ENCODE data around the gene LBHD1. TPM values are rescaled to one million over a fixed set of nuclear protein-coding genes. Genes with fewer than 3 reads are reported as not detected.

LBHD1 gene
- total RNA-seq, 1 donor, result 7.6 TPM

DNA sequence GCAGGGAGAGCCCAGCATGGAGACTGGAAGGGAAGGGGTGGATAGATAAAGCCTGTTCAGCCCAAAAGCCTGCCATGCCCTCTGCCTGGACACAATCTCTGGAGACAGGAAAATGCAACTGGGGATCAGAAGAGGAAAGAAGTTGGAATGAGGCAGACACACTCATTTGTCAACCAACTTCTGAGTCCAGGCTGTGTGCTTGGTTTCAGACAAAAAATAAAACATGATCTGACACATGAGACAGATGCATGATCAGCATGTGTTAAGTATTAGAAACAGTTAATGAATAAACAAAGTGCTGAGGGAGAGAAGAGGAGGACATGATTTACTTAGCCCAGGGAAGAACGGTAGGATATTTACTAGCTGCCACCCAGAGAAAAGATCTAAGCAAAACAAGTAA is 16.4 kb upstream of the LBHD1 start:
- Histone ChIP-seq H3K79me2 (ENCODE audit: insufficient read depth, low read length) (no peaks in the 10 kb centered on the region), H3K9me3 (ENCODE audit: low read depth, low read length) (no peaks in the 10 kb centered on the region), H3K27me3 (ENCODE audit: insufficient read depth, low read length) (no peaks in the 10 kb centered on the region), H3K4me1 (ENCODE audit: insufficient read depth, low read length) (peaks cover 11% of the 10 kb centered on the region), H3K36me3 (ENCODE audit: insufficient read depth, low read length) (peaks cover 32% of the 10 kb centered on the region), H2AFZ (ENCODE audit: low read length) (no peak overlapping the region), H4K20me1 (ENCODE audit: insufficient read depth, low read length) (no peaks in the 10 kb centered on the region), H3K27ac (ENCODE audit: low read depth, low read length) (no peak overlapping the region), H3K4me3 (ENCODE audit: insufficient read depth, low read length) (no peak overlapping the region), H3K4me2 (ENCODE audit: insufficient read depth, low read length) (no peak overlapping the region)
- peak; percentile 86 for DNase-seq (ENCODE audit: insufficient read length, low spot score, missing footprints)
- TF ChIP-seq, protein P1, sequence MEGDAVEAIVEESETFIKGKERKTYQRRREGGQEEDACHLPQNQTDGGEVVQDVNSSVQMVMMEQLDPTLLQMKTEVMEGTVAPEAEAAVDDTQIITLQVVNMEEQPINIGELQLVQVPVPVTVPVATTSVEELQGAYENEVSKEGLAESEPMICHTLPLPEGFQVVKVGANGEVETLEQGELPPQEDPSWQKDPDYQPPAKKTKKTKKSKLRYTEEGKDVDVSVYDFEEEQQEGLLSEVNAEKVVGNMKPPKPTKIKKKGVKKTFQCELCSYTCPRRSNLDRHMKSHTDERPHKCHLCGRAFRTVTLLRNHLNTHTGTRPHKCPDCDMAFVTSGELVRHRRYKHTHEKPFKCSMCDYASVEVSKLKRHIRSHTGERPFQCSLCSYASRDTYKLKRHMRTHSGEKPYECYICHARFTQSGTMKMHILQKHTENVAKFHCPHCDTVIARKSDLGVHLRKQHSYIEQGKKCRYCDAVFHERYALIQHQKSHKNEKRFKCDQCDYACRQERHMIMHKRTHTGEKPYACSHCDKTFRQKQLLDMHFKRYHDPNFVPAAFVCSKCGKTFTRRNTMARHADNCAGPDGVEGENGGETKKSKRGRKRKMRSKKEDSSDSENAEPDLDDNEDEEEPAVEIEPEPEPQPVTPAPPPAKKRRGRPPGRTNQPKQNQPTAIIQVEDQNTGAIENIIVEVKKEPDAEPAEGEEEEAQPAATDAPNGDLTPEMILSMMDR (IDR thresholded peaks at IDR 0.05; ENCODE audit: extremely low read depth, low read depth, low read length), result no peak

GRCh38 chr11:62687508-62688396 is 15.7 kb upstream of the LBHD1 start:
- Histone ChIP-seq H3K9me3 (ENCODE audit: low read depth, low read length) (no peaks in the 10 kb centered on the region), H3K4me1 (ENCODE audit: insufficient read depth, low read length) (peaks cover 11% of the 10 kb centered on the region), H2AFZ (ENCODE audit: low read length) (no peak overlapping the region), H3K4me3 (ENCODE audit: insufficient read depth, low read length) (no peak overlapping the region), H4K20me1 (ENCODE audit: insufficient read depth, low read length) (no peaks in the 10 kb centered on the region), H3K4me2 (ENCODE audit: insufficient read depth, low read length) (no peak overlapping the region), H3K27ac (ENCODE audit: low read depth, low read length) (no peak overlapping the region), H3K79me2 (ENCODE audit: insufficient read depth, low read length) (no peaks in the 10 kb centered on the region), H3K36me3 (ENCODE audit: insufficient read depth, low read length) (peaks cover 25% of the 10 kb centered on the region), H3K27me3 (ENCODE audit: insufficient read depth, low read length) (no peaks in the 10 kb centered on the region)
- DNase-seq (ENCODE audit: insufficient read length, low spot score, missing footprints), result no peak
- TF ChIP-seq, protein P1 (IDR thresholded peaks at IDR 0.05; ENCODE audit: extremely low read depth, low read depth, low read length), result no peak

GRCh38 chr11:62682518-62682917 is 10.5 kb upstream of the LBHD1 start:
- TF ChIP-seq, protein P1 (IDR thresholded peaks at IDR 0.05; ENCODE audit: extremely low read depth, low read depth, low read length), result no peak
- H4K20me1 ChIP-seq (ENCODE audit: insufficient read depth, low read length), result no peaks in the 10 kb centered on the region
- H3K4me1 ChIP-seq (ENCODE audit: insufficient read depth, low read length), result peaks cover 22% of the 10 kb centered on the region
- H3K79me2 ChIP-seq (ENCODE audit: insufficient read depth, low read length), result peaks cover 13% of the 10 kb centered on the region
- no peaks in the 10 kb centered on the region for H3K27me3 ChIP-seq (ENCODE audit: insufficient read depth, low read length)
- DNase-seq (ENCODE audit: insufficient read length, low spot score, missing footprints), result no peak
- no peak overlapping the region for H2AFZ ChIP-seq (ENCODE audit: low read length)
- H3K4me3 ChIP-seq (ENCODE audit: insufficient read depth, low read length), result no peak overlapping the region
- H3K4me2 ChIP-seq (ENCODE audit: insufficient read depth, low read length), result no peak overlapping the region
- no peaks in the 10 kb centered on the region for H3K9me3 ChIP-seq (ENCODE audit: low read depth, low read length)
- H3K36me3 ChIP-seq (ENCODE audit: insufficient read depth, low read length), result peaks cover 6% of the 10 kb centered on the region
- no peak overlapping the region for H3K27ac ChIP-seq (ENCODE audit: low read depth, low read length)

- Histone ChIP-seq H3K4me2 (ENCODE audit: insufficient read depth, low read length) (no peak overlapping the region), H3K27ac (ENCODE audit: low read depth, low read length) (no peak overlapping the region), H3K36me3 (ENCODE audit: insufficient read depth, low read length) (peaks cover 21% of the 10 kb centered on the region), H3K9me3 (ENCODE audit: low read depth, low read length) (no peaks in the 10 kb centered on the region), H3K4me1 (ENCODE audit: insufficient read depth, low read length) (peaks cover 23% of the 10 kb centered on the region), H2AFZ (ENCODE audit: low read length) (peak overlapping the region; percentile 16), H3K79me2 (ENCODE audit: insufficient read depth, low read length) (peaks cover 27% of the 10 kb centered on the region), H3K27me3 (ENCODE audit: insufficient read depth, low read length) (no peaks in the 10 kb centered on the region), H3K4me3 (ENCODE audit: insufficient read depth, low read length) (no peak overlapping the region), H4K20me1 (ENCODE audit: insufficient read depth, low read length) (no peaks in the 10 kb centered on the region)
- DNase-seq (ENCODE audit: insufficient read length, low spot score, missing footprints), result peak; percentile 95
- TF ChIP-seq, protein P1 (IDR thresholded peaks at IDR 0.05; ENCODE audit: extremely low read depth, low read depth, low read length), result peak; percentile 65
Measured at GRCh38 chr11:62680825-62681240, 8.8 kb upstream of the LBHD1 start.

All from osteoblast (primary cell).